GM19397 (cell line): ENCODE measurements around the gene UTP20.

Experiments used
- ATAC-seq: cut with Tn5 transposase; IDR thresholded peaks from one replicate; pipeline ENCODE4 v1.9.1; 2021; ENCODE audit warnings: mild to moderate bottlenecking, moderate library complexity; ENCODE audit not compliant: unreplicated experiment

Gene UTP20

DNA sequence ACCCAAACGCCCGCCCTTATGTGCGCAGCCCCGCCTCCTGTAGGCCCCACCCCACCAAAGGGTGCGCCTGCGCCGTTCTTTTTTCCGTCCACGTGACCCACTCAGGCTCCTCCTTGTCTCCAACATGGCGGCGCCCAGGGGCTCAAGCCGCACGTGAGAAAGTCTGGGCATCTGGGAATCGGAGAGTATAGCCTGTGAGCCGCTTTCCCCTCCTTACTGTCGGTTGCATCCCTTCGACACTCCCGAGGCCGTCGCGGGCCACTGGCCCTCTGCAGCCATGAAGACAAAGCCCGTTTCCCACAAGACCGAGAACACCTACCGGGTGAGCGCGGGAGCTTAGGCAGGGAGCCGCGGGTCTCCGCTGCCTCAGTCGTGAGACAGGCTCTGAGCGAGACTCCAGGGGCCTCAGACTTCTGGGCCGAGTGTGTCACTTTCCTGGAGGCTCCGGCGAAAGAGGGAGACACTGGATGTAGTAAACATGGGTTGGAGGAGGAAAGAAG, at the start of gene UTP20:
TSS of gene UTP20 (plus strand) at position 100 of the 500 bp plus-strand sequence. CDS start at position 278, 178 bp downstream.
- peak; percentile 100 for ATAC-seq

DNA sequence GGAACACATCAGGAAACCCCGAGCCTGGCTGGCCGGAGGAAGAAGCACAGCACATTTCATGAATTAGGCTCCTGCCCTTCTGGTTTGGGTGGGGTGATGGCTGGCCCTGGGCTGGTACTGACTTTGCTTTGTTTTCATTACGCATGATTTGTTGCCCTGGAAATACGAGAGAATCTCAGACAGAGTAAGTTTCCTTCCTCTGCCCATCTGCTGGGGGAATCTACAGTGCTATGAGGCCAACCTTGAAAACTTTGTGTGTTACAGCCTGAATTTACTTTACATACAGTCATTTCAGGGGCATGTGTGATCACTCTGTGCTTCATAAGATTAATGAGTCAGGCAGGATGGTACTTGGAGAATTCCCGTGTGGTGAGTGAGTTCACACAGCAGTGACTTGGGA, 49.4 kb upstream of the UTP20 start:
- no peak for ATAC-seq

DNA sequence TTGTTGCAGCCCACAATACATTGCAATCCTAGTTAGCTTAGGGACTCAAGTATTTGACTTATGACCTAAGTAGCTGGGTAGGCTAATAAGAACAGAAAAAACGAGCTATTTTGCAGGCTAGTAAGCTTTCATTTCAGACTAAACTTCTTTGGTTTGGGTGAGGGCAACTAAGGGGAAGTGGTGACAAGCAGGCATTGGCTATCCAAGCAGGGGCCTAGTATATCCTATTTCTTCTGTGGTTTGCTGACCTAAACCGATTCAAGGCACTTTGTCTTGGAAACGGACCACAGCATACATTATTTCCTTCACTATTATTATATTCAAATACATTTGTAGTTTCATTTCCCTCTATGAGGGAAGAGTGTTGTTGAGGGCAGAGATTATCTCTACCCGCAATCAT, 48.3 kb upstream of the UTP20 start:
- ATAC-seq: no peak

DNA sequence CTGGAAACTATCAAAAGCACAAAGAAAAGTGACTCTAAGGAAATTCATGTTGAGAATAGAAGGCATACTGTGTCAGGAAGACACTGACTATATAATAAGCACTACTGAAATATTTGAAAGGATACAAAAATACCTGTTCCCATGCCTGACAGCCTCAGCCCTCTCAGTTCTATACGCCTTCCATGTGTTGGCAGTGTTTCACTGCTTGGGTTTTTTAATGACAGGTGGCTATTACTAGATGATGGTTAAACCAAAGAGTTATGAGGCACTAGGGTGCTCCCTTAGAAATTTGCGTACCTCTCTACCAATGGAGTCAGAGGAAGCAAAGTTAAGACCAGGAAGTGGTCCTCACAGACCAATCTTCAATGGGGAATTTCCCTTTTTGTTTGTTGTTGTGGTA, 44.2 kb upstream of the UTP20 start:
- no peak for ATAC-seq

DNA sequence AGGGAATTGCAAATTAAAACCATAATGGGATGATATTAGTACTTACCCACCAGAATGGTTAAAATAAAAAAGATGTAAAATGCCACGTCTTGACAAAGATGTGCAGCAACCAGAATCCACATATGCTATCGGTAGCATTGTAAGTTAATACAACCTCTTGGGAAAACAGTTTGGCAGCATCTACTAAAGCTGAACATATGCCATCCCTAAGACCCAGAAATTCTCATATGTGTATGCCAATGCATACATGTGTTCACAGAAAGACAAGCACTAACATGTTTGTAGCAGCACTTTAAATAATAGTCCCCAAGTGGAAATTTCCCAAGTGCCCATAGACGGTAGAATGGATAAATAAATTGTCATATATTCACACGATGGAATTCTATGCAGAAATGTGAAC, 41.6 kb upstream of the UTP20 start:
- ATAC-seq: no peak

DNA sequence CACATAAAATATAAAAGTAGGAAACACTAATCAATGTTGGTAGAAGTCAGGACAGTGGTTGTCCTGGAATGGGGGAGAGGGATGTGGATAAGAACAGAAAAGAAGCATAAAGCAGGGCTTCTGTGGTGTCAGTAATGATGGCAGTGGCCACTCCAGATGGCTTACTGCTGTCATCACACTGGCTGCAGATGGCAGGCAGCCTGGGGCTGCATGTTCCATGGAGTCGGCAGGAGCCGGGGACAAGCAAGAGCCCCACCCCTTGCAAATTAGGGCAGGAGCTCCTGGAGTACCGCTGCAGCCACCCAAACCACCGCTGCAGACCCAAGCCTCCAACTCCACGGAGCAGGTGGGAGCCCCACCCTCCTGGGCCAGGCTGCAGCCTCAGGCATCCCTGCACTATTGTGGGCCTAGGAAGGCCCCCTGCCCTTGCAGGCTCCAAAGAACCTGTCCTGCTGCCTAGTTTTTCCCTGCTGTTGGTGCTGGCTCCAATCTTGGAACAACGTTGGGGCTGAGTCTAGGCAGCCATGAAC, 41.0 kb upstream of the UTP20 start:
- no peak for ATAC-seq

DNA sequence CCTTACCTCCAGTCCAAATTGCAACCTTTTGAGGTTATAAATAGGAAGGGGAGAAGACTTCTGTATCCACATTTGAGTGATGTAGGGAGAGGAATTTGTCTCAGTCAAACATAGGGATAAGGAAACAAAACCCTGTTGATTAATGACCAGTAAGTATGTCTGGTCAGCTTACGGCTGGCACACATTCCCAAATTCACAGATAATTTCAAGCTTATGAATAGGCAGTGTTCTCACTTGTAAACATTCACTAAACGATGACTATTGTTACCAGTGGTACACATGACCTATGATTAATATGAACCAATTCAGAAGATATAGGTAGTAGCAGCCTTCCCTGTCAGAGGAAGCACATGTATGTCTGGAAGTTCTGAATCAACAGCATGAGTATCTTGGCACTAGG, 36.8 kb upstream of the UTP20 start:
- ATAC-seq: no peak

DNA sequence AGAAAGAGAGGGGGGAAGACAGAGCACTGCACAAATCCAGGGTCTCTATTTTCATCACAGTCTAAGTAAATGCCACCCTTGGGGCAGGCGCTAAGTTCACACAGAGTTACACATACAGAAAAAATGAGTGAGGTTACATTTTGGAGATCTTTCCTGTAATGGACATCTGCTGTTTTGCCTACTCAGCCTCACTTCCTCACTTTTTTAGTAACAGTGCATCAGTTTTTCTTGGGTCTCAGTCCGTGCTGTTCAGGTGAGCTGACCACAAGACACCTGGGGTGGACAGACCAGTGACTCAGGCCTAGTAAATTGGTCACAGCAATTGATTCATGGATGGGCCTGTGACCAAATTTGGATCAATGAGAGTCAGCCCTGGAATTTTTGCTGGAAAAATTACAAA, 36.3 kb upstream of the UTP20 start:
- no peak for ATAC-seq

DNA sequence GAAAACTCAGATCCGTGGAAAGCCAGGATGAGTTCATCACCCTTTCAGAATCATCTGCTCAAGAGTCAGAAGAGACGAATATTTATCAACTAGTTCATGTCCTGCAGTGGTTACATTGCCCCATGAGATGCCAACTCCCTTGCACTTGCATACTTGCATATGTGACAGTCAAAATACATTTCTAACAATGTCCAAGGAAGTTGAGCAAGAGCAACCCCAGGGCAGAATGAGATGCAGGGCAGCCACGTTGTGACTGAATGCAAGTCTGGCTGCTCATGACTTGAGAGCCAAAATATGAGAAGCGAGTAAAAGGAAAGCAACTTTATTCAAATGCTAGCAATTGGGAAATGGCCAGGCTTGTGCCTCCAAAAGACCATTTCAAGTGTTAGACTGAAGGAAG, 23.6 kb upstream of the UTP20 start:
- ATAC-seq: no peak

DNA sequence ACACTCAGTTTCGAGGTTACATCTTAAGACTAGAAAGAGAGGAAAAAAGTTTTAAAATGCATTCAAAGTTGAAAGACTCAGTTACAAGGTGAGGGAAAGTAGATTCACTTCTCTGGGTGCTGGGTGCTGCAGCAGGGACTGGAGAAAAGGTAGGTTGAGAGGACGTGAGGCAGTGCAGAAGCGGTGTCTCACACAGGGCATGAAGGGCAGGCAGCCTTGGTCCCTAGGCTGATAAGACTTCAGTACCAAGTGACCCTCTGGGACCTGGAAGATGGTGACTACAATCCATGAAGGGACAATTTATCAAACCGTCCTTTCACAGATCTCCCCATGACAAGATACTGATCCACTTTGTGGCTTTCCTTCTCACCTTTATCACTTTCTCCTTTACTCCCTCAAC, 22.5 kb upstream of the UTP20 start:
- ATAC-seq: no peak

DNA sequence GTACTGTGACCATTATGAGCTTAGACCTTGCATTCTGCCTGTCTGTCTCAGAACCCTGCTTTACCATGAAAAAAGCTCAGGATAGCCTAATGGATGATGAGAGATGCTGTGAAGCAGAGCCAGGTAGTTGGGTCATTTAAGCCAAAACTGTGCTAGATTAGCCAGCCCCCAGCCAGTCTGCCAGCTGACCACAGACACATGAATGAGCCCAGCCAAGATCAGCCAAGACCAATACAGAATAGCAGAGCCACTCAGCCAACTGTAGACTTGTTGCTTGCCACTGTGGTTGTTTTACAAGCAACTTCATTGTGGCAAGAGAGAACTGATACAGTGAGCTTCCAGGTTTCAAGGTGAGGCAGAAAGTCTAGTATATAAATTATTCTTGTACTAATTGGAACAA, 12.8 kb upstream of the UTP20 start:
- no peak for ATAC-seq

DNA sequence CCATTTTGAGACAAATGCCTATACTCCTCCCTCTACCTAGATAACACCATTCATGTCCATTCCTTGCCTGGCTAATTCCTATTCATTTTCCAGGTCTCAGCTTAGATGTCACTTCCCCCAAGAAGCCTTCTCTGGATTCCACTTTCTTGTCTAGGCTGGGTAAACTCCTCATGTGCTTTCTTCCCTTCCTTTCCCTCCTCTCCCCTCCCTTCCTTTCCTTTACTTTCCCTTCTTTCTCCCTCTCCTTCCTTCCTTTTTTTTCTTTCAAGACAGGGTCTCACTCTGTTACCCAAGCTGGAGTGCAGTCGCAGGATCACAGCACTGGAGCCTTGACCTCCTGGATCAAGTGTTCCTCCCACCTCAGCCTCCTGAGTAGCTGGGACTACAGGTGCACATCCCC, 3.5 kb upstream of the UTP20 start:
- ATAC-seq: no peak

DNA sequence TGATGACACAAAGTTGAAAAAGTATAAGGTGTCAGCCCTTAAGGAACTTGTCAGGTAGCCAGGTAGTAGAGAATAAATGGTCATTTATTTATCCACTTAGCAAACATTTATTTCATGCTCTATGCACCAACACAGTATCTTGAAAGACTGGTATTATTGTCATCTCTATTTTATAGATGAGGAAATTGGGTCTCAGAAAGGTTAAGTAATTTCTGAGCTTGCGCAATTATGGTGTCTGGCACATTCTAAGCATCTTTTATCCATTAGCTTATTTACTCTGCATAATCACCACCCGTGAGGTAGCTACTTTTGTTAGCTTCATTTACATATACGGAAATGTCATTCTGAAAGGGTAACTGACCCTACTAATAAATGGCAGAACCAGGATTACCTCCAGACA, 2.5 kb upstream of the UTP20 start:
- no peak for ATAC-seq

DNA sequence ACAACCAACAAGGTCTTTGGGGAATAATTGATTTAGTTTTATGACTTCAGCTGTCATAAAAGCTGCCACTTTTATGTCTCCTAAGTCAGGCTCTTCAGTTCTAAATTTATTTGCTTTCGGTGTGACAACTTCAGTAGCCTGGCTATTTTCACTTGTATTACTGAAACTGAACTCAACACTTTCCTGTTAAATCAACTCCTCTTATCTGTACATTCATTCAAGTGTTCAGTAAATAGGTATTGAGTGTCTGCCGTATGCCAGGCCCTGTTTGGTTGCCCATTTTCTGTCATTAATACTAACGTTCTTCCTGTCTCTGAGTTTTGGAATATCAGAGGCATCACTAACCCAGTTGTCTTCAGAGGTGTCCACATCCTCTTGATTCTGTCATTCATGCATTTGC, 7.5 kb downstream of the UTP20 start:
- ATAC-seq: no peak

DNA sequence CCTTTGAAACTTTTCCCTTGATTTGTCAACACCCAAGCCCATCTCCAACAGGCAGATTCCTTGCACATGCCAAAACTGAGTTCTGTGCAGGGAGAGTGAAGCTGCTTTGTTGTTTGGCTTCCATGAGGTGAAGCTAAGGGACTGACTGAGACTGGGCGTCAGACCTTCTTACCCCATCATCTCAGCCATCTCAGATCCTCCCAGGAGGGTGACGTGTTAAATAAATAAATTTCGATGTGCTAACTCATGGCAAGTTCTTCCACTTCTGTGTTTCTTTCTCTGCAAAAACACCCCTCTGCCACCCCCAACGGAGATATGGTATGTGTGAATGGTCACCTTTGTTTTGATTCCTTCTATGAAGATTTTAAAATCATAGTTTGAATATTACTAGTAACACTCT, 17.8 kb downstream of the UTP20 start:
- no peak for ATAC-seq

DNA sequence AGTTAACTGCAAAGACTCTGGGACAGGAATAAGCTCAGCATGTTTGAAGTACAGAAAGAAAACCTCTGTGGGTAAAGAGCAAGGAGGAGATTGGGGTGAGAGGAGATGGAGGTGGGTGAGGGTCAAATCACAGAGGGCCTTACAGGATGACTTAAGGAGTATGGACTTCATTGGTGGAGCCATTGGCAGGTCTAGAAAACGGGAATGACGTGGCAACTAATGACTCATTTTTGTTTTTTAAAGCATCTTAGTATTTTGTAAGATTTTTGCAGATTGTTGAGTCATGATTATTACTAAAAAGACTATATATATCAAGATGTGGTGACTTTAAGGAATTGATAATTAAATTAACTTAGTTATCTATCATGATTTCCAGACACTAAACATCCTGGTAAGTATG, 18.5 kb downstream of the UTP20 start:
- no peak for ATAC-seq

DNA sequence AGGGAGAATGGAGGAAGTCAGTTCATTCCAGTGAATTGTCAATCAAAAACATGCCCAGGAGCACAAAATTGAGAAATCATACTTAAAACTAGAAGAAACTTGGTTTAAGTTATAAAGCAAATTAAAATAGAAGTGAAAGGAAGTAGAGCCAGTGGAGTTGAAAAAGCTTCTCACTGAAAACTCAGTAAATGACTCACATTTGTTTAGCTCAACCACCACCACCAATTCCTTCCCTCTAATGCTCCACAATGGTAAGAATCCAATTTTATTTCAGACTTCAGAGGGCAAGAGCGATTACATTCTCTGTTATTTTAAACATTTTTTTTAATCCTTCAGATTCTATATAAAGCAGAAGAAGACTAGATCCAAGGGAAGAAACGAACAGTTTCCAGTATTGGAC, 19.4 kb downstream of the UTP20 start:
- ATAC-seq: no peak

DNA sequence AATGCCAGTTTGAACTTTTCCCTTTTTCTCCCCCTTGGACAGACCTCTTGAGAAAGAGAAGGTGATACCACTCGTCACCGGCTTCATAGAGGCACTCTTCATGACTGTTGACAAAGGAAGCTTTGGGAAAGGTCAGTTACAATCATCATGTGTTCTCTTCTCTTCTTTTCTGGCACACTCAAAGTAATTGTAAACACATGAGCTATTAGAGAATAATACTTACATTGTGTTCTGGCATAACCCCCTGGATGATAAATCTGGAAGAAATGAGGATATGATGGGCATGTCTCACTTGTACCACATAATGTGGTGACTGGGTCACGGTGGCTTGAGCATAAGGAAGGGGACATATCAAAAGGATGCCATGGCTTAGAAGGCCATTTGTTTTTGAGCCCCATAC, 20.0 kb downstream of the UTP20 start:
- ATAC-seq: no peak

DNA sequence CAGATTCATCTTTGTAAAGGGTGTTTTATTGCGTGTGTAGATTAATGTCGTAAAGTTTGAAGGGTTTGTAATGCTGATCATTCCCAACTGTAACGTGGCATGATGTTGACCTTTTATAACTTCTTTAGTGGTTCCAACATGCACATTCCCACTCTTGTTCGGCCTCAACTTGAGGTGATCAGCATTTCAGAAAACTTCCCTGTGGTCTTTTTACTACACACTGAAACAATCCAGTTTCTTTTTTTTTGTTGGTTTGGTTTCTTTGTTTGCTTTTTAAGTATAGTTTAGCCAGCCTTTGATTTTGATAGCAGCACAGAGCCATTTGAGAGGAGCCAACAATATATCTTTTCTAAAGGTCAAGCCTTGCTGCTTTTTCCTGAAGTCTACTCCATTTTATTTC, 22.8 kb downstream of the UTP20 start:
- no peak for ATAC-seq

DNA sequence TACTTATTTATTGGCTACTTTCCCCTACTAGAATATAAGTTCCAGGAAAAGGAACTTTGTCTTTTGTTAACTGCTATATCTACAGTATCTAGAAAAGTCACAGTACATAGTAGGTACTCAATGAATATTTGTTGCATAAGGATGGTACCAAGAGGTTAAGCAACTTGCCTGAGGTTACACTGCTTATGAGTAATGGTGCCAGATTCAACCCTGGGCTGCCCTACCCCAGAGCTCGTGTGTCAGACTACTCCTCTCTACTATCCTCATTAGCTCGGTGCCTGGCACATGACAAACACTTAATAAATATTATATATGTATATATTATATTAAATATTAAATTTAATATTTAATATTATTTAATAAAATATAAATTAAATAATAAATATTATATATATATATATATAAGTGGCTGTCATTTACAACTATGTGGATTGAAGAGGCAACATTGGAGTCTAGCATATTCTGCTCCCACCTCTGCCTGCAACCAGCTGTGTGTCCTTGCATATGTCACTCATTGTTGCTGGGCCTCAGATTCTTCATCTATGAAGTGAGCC, 25.4 kb downstream of the UTP20 start:
- no peak for ATAC-seq

DNA sequence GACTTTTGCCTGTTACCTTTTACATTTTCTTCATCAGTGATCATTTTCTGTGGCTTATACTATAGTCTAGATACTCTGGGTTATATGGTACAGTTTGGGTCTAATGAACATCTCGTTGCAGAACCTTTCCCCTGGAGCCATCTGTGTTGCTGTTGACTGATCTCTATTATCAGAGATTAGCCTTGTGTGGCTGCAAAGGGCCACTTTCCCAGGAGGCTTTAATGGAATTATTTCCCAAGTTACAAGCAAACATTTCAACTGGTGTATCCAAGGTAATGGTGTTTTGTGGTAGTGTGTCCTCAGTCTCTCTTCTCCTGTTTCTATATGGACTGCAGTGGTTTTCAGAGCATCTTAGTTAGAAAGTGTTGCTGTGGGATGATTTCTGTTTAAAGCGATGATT, 25.9 kb downstream of the UTP20 start:
- no peak for ATAC-seq

DNA sequence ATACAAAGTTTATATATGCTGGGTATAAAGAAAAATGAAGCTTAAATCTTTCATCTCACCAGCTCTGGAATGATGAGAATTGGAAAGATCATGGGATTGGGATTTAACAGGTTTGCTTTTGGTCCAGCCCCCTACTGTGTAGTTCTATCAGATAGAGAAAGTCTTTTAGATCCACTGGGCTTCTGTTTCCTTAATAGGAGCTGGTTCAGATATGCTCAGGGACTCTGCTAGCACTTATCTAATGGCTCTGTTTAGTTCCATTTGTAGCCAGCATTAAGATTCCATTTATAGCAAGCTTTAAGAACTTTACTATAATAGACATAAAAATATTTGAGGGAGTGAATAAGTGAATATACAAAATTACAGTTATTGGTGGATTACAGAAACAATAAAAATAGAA, 42.6 kb downstream of the UTP20 start:
- no peak for ATAC-seq

DNA sequence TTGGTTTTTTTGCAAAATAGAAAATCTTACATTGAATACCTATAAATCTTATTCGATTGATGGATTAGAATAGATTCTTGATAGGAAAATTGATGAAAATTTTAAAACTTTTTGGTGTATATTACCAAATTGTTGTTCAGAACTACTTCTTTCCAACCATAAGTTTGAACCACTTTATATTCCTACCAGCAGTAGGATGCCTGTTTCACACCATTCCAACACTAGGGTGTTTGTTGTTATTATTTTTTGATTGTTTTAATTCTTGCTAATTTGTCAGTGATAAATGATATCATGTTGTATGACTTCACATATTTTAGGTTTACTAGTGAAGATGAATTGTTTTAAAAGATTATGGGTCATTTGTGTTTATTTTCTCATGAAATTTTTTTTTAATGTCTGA, 43.4 kb downstream of the UTP20 start:
- ATAC-seq: no peak
